ENCODE measurements around the gene ZNF319. TPM values are rescaled to one million over a fixed set of nuclear protein-coding genes. Genes with fewer than 3 reads are reported as not detected.

The ZNF319 gene
- total and polyA plus RNA-seq, 2 of the 8 experiments (the other 6 are each of a cell fraction or from before 2014, with no cell fraction given), result 3.3 to 5.5 TPM

DNA sequence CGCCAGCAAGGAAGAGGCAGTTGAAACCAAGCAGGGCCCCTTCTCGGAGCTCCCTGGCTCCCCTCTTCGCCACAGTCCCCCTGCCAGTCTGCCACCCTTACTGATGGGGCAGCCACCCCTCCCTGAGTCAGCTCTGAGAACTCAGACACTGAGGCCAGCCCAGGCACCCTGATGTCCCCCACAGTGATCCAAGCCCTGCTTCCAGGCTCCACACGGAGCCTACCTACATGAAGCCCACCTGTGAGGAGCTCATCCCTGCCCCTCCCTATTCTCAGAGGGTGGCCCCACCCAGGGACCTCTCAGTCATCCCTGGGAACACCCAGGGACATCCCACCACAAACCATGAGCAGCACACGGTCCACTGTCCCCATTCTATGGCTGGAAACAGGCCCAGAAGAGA lies 38.4 kb downstream of the ZNF319 start:
- no peaks in the 10 kb centered on the region for H3K36me3 ChIP-seq (ENCODE audit: control insufficient read depth in 2 of 4, insufficient read depth in 4 of 4, low read length in 3 of 4)
- CTCF ChIA-PET (ENCODE audit: partially characterized antibody), result interaction anchor here (0.7 to 3.2 kb wide), 11 partner anchors 9 to 61 kb away, joined by 3 to 15 read pairs (median 3); partner anchors contain the start of genes CNGB1 and USB1
- H3K4me2 ChIP-seq (ENCODE audit: insufficient read depth in 1 of 2, low read depth in 2 of 2, low read length in 2 of 2), result no peak overlapping the region
- H3K27ac ChIP-seq (ENCODE audit: low read depth, low read length), result no peak overlapping the region
- no peak overlapping the region for H3K56ac ChIP-seq (replicated peaks; ENCODE audit: insufficient read length, low read depth, low read length)
- no peak overlapping the region for H2BK15ac ChIP-seq (ENCODE audit: low read length)
- H2BK20ac ChIP-seq (ENCODE audit: low read length), result no peak overlapping the region
- H4K5ac ChIP-seq (ENCODE audit: insufficient read length, low read depth, low read length), result no peak overlapping the region
- no peak overlapping the region for H2BK120ac ChIP-seq (replicated peaks; ENCODE audit: low read depth, low read length)
- H2AFZ ChIP-seq (ENCODE audit: low read length), result no peak overlapping the region
- no peaks in the 10 kb centered on the region for H3K9me3 ChIP-seq (ENCODE audit: insufficient read depth in 2 of 2, low read depth in 1 of 2, low read length in 1 of 2)
- POLR2A ChIA-PET (ENCODE audit: partially characterized antibody), result interaction anchor here (3.1 kb wide), 1 partner anchor 10 kb away, joined by 10 read pairs; the partner anchor contains the start of gene CNGB1
- no peak overlapping the region for H3K4ac ChIP-seq (replicated peaks; ENCODE audit: insufficient read length, low read depth, low read length)
- no peak overlapping the region for H4K8ac ChIP-seq (ENCODE audit: extremely low read depth, insufficient read depth, low read length)
- DNase-seq (ENCODE audit: low read depth in 1 of 2, low spot score in 2 of 2) (no peak), FAIRE-seq (no peak)
- no peak overlapping the region for H2AK5ac ChIP-seq (ENCODE audit: low read depth, low read length)
- no peak for TF ChIP-seq SAP30 (IDR thresholded peaks at IDR 0.05; ENCODE audit: insufficient read depth, insufficient replicate concordance, low read length)
- H3K4me3 ChIP-seq (ENCODE audit: extremely low read depth in 1 of 4, insufficient read depth in 2 of 4, low read depth in 3 of 4, low read length in 4 of 4), result no peak overlapping the region
- no peak overlapping the region for H2BK5ac ChIP-seq (ENCODE audit: low read depth, low read length)
- peaks cover 0 to 10% (median 5%) of the 10 kb centered on the region in 4 experiments; a peak in 6 of 7 replicates for H3K4me1 ChIP-seq (replicated peaks in 1 of 4; ENCODE audit: control insufficient read depth in 3 of 4, insufficient read depth in 4 of 4, low read length in 3 of 4)
- H3K18ac ChIP-seq (ENCODE audit: extremely low read depth, low read length), result no peak overlapping the region
- H4K20me1 ChIP-seq (replicated peaks in 1 of 2; ENCODE audit: control insufficient read depth in 1 of 2, insufficient read depth in 2 of 2, low read length in 2 of 2), result no peaks in the 10 kb centered on the region
- H2BK12ac ChIP-seq (ENCODE audit: low read depth, low read length), result no peak overlapping the region
- H3K9ac ChIP-seq (replicated peaks in 1 of 4; ENCODE audit: extremely low read depth in 1 of 4, low read depth in 3 of 4, low read length in 3 of 4), result no peak overlapping the region
- H3K14ac ChIP-seq (ENCODE audit: insufficient read length), result no peak overlapping the region
- no peaks in the 10 kb centered on the region for H3K27me3 ChIP-seq (replicated peaks in 1 of 4; ENCODE audit: control insufficient read depth in 3 of 4, extremely low read depth in 1 of 4, insufficient read depth in 3 of 4, low read length in 3 of 4)
- no peaks in the 10 kb centered on the region for H3K23me2 ChIP-seq (ENCODE audit: low read depth, low read length)
- WGBS, 2 experiments (ENCODE audit: extremely low coverage in 1 of 2, insufficient coverage in 1 of 2, insufficient read length in 1 of 2, insufficient replicate concordance in 2 of 2, low coverage in 1 of 2, low lambda C conversion rate in 2 of 2, missing lambda C conversion rate in 1 of 2), result 85% methylated on average over 5 of the region's 5 CpGs; no CpG with 5 or more reads in 1 of the 2 experiments
- H3K79me2 ChIP-seq (ENCODE audit: control insufficient read depth in 1 of 2, insufficient read depth in 2 of 2, low read length in 2 of 2), result no peaks in the 10 kb centered on the region
- H3K79me1 ChIP-seq (ENCODE audit: low read depth, low read length), result no peaks in the 10 kb centered on the region
- no peak overlapping the region for H3K23ac ChIP-seq (ENCODE audit: insufficient read length)
- no peak overlapping the region for H4K91ac ChIP-seq (replicated peaks; ENCODE audit: insufficient read length, low read length)
